Activated naive CD8-positive, alpha-beta T cell treated with anti-CD3 and anti-CD28 coated beads, Interleukin-2, amount 50 U/mL, for 24 hours (primary cell): ENCODE results near the gene MYPOP.
"Not testable (repeated sequence)": the region's sequence is repeated elsewhere in the genome, so short reads cannot be mapped to it uniquely, and the experiment has no call there.

Experiments
- ATAC-seq: fragments of 150-1000 bp; cut with Tn5 transposase; one replicate; pipeline ENCODE4 v1.10.0; 2021
- DNase-seq: peaks from one replicate; pipeline ENCODE4 v3.0.0; 2021
- H3K27ac Mint-ChIP-seq: one replicate; pipeline ENCODE4 v1.8.0; 2021; ENCODE audit warnings: mild to moderate bottlenecking, mixed read lengths
- H3K27me3 Mint-ChIP-seq: one replicate; pipeline ENCODE4 v1.8.0; 2021; ENCODE audit warnings: mixed read lengths
- H3K36me3 Mint-ChIP-seq: one replicate; pipeline ENCODE4 v1.8.0; 2021; ENCODE audit warnings: low read depth, mixed read lengths
- H3K4me1 Mint-ChIP-seq: one replicate; pipeline ENCODE4 v1.8.0; 2021; ENCODE audit warnings: mixed read lengths
- H3K4me3 Mint-ChIP-seq: one replicate; pipeline ENCODE4 v1.8.0; 2021; ENCODE audit warnings: mild to moderate bottlenecking, moderate library complexity, mixed read lengths
- H3K9me3 Mint-ChIP-seq: one replicate; pipeline ENCODE4 v1.8.0; 2021; ENCODE audit warnings: mixed read lengths

The MYPOP gene

DNA sequence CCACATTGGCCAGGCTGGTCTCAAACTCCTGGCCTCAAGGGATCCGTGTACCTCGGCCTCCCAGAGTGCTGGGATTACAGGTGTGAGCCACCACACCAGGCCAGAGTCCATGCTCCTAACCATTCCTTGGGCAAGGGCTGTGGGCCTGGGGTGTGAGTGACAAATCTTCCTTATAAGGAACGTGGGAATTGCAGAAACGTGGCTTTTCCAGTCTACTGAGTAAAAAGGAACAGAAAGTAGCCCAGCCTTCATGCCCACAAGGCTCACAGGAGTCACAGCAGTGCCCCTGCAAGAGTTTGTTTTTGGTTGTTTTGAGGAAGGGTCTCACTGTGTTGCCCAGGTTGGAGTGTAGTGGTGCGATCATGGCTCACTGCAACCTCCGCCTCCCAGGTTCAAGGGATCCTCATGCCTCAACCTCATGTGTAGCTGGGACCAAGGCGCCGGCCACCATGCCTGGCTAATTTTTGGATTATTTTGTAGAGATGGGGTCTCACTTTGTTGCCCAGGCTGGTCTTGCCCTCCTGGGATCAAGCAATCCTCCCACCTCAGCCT is 5.1 kb downstream of the MYPOP start:
- Mint-ChIP-seq H3K27me3 (no peaks in the 10 kb centered on the region), H3K4me3 (no peak overlapping the region), H3K36me3 (peaks cover 12% of the 10 kb centered on the region), H3K9me3 (no peaks in the 10 kb centered on the region), H3K4me1 (peaks cover 14% of the 10 kb centered on the region), H3K27ac (no peak overlapping the region)
- ATAC-seq (no peak), DNase-seq (no peak)

DNA sequence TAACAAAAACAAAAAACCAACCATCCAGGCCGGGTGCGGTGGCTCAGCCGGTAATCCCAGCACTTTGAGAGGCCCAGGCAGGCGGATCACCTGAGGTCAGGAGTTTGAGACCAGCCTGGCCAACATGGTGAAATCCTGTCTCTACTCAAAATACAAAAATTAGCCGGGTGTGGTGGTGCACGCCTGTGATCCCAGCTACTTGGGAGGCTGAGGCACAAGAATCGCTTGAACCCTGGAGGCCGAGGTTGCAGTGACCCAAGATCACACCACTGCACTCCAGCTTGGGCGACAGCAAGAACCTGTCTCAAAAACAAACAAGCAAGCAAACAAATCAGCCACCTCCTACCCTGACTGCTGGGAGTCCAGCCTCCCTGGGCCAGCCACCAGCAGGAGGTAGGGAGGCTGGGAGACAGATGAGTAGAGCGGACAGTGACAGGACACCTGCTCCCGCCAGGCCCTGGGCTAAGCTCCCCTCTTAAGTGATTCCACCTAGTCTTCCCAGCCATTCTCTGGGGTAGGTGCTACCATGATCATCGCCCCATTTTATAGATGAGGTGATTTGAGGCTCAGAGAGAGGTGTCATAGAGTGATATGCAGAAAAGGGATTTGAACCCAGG is 6.3 kb downstream of the MYPOP start:
- H3K4me1 Mint-ChIP-seq, ATAC-seq, H3K9me3 Mint-ChIP-seq, H3K27me3 Mint-ChIP-seq, DNase-seq, H3K4me3 Mint-ChIP-seq, H3K27ac Mint-ChIP-seq: not testable (repeated sequence)
- H3K36me3 Mint-ChIP-seq, result peaks cover 12% of the 10 kb centered on the region

- DNase-seq (no peak), ATAC-seq (no peak)
- peaks cover 12% of the 10 kb centered on the region for H3K36me3 Mint-ChIP-seq
- no peak overlapping the region for H3K27ac Mint-ChIP-seq
- H3K27me3 Mint-ChIP-seq, result no peaks in the 10 kb centered on the region
- no peaks in the 10 kb centered on the region for H3K9me3 Mint-ChIP-seq
- H3K4me3 Mint-ChIP-seq, result no peak overlapping the region
- H3K4me1 Mint-ChIP-seq, result peaks cover 3% of the 10 kb centered on the region
Observed at GRCh38 chr19:45895519-45895972, 6.9 kb downstream of the MYPOP start.

- no peaks in the 10 kb centered on the region for H3K9me3 Mint-ChIP-seq
- H3K4me1 Mint-ChIP-seq, result peaks cover 7% of the 10 kb centered on the region
- no peak overlapping the region for H3K4me3 Mint-ChIP-seq
Observed at GRCh38 chr19:45890877-45891276, 11.5 kb downstream of the MYPOP start.

GRCh38 chr19:45889210-45889885 is 13.1 kb downstream of the MYPOP start:
- no peak for DNase-seq
- no peak overlapping the region for H3K4me3 Mint-ChIP-seq
- no peaks in the 10 kb centered on the region for H3K9me3 Mint-ChIP-seq
- H3K27me3 Mint-ChIP-seq, result no peaks in the 10 kb centered on the region
- ATAC-seq, result no peak
- no peak overlapping the region for H3K27ac Mint-ChIP-seq
- peaks cover 12% of the 10 kb centered on the region for H3K4me1 Mint-ChIP-seq
- no peaks in the 10 kb centered on the region for H3K36me3 Mint-ChIP-seq

More at GRCh38 chr19:45890877-45891276, 11.5 kb downstream of the MYPOP start:
- DNase-seq, result no peak
- no peak for ATAC-seq
- no peaks in the 10 kb centered on the region for H3K27me3 Mint-ChIP-seq
- no peaks in the 10 kb centered on the region for H3K36me3 Mint-ChIP-seq
- no peak overlapping the region for H3K27ac Mint-ChIP-seq

GRCh38 chr19:45887200-45887710 is 15.2 kb downstream of the MYPOP start:
- Mint-ChIP-seq H3K9me3 (no peaks in the 10 kb centered on the region), H3K27me3 (no peaks in the 10 kb centered on the region), H3K4me1 (peaks cover 22% of the 10 kb centered on the region), H3K27ac (peak overlapping the region; percentile 90), H3K4me3 (peak overlapping the region; percentile 85), H3K36me3 (peaks cover 2% of the 10 kb centered on the region)
- no peak for DNase-seq
- ATAC-seq, result no peak

DNA sequence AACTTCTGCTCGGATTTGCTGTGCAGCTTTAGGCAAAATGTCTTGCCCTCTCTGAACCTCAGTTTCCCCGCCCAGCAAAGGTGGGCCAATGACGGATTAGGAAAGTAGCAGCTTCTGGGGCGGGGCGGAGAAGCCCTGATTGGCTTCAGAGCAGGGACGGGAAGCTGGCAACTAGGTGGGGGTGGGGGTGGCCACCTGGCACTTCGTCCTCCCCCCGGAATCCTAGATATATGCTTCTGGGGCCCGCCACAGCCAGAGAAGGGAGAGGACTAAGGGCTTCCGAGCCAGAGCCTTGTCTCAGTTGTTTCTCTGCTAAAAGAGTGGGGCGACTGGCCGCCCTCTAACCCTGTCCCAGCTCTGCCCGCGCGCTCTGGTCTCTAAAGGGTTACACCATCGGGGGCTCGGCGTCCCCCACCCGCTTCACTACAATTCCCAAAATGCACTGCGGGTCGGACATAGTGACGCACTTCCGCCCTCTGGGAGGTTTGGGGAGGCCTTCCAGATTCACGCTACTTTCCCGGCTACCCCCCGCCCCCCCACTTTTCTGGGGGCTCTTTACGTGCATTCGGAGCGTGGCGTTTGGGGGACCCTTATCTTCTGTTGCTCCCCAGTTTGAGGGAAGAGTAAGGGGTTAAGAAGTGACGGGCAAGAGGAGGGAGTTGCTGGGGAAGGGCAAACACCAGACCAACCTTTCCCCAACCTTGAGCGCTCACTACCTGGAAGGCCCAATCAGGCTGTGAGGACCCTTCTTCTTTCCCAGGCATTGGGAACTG is 15.8 kb downstream of the MYPOP start:
- peaks cover 26% of the 10 kb centered on the region for H3K4me1 Mint-ChIP-seq
- H3K4me3 Mint-ChIP-seq, result peak overlapping the region; percentile 85
- peak; percentile 90 for DNase-seq
- no peaks in the 10 kb centered on the region for H3K27me3 Mint-ChIP-seq
- ATAC-seq, result peak; percentile 79
- H3K36me3 Mint-ChIP-seq, result peaks cover 2% of the 10 kb centered on the region
- no peaks in the 10 kb centered on the region for H3K9me3 Mint-ChIP-seq
- peak overlapping the region; percentile 90 for H3K27ac Mint-ChIP-seq

DNA sequence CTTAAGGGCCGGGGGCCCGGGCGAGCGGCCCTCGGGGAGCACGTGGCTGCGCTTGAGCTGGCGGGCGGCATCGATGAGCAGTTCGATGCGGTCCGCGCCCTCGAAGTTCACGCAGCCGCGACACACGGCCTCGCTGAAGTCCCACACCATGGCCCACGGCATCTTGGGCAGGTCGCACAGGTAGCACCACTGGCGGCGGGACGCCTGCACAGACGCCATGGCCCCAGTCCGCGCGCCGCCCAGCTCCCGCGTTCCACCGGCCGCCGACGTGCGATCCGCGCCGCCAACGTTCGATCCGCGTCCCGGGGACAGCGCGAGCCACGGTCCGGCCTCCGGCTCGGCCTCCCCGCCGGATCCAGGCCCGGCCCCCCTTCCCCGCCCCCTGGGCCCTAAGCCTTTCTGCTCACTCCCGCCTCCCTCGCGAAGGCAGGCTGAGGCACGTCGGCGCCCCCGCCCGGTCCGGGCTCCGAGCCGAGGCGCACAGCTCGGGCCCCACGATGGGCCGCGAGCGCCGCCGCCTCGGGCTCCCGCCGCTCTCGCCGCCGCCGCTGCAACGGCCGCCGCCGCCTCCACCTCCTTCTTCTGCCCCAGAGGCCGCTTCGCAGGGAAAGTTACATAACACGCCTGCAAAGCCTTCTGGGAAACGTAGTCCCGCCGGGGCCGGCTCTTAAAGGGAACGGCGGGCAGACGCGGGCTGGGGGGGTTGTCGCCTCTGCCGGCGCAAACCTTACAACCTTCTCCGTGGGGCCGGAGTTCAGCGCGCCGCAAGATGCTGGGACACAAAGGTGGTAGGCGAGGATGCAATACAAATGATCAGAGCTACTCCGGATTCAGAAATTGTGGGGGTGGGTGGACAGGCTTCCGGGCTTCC is 16.6 kb downstream of the MYPOP start, which contains the start of gene IRF2BP1:
TSS of gene IRF2BP1 (minus strand) at position 586 of the 871 bp plus-strand sequence. CDS start at position 219, 367 bp downstream.
- peaks cover 29% of the 10 kb centered on the region for H3K4me1 Mint-ChIP-seq
- no peaks in the 10 kb centered on the region for H3K9me3 Mint-ChIP-seq
- ATAC-seq (peak; percentile 72), DNase-seq (peak; percentile 87)
- peaks cover 2% of the 10 kb centered on the region for H3K36me3 Mint-ChIP-seq
- H3K4me3 Mint-ChIP-seq, result peak within 1 kb of the TSS; percentile 85
- H3K27me3 Mint-ChIP-seq, result no peaks in the 10 kb centered on the region
- peak within 1 kb of the TSS; percentile 90 for H3K27ac Mint-ChIP-seq

- ATAC-seq, result peak; percentile 18
- H3K4me3 Mint-ChIP-seq, result peak overlapping the region; percentile 68
- H3K9me3 Mint-ChIP-seq, result no peaks in the 10 kb centered on the region
- H3K4me1 Mint-ChIP-seq, result peaks cover 29% of the 10 kb centered on the region
- no peak overlapping the region for H3K27ac Mint-ChIP-seq
- H3K36me3 Mint-ChIP-seq, result peaks cover 2% of the 10 kb centered on the region
- no peaks in the 10 kb centered on the region for H3K27me3 Mint-ChIP-seq
- peak; percentile 55 for DNase-seq
Observed at GRCh38 chr19:45884682-45885555, 17.5 kb downstream of the MYPOP start.

DNA sequence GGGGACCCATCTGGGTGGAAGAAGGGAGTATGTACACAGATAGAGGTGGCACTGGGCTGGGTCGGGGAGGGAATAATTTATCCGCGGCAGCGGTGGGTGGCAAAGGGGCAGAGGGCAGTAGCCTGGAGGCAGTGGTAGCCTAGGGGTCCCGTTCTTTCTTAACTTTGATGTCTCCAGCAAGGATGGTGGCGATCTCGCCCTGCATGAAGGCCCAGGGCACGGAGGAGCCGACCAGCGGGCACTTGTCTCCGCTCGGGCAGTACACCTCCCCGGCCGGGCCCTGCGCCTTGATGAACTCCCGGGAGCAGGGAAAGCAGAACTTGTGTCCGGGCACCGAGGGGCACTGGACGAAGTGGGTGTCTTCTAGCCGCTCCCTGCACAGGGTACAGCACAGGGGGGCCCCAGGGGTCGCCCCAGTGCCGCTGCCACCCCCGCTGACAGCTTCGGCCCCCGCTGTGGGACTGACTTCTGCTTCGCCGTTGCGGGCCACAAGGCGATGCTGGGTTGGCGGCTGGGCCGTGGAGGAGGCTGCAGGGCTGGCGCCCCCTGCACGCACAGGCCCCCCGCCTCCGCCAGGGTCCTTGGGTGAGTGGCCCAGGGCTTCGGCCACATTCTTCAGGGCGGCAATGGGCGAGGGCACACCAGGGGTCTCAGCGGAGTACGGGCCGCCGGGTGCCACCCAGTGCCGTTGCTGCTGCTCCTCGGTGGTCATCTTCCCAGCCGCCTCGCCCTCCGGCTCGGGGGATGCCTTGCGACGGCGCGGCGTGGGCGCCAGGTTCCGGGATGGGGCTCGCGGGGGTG is 18.3 kb downstream of the MYPOP start:
- Mint-ChIP-seq H3K4me3 (peak overlapping the region; percentile 81), H3K4me1 (peaks cover 29% of the 10 kb centered on the region), H3K27me3 (no peaks in the 10 kb centered on the region), H3K9me3 (no peaks in the 10 kb centered on the region), H3K27ac (no peak overlapping the region), H3K36me3 (peaks cover 2% of the 10 kb centered on the region)
- ATAC-seq (no peak), DNase-seq (no peak)

- Mint-ChIP-seq H3K4me1 (peaks cover 31% of the 10 kb centered on the region), H3K36me3 (peaks cover 2% of the 10 kb centered on the region), H3K27me3 (peaks cover under 1% of the 10 kb centered on the region), H3K4me3 (peak overlapping the region; percentile 81), H3K27ac (peak overlapping the region; percentile 53), H3K9me3 (no peaks in the 10 kb centered on the region)
- no peak for DNase-seq
- ATAC-seq, result no peak
Observed at GRCh38 chr19:45883586-45883880, 18.9 kb downstream of the MYPOP start.
